ENCODE data around the gene NPB.

GRCh38 chr17:81911277-81911961, 9.4 kb downstream of the NPB start, which contains the start of gene PCYT2:
- TF ChIP-seq RAD21 (IDR thresholded peaks at IDR 0.05; ENCODE audit: low read depth), result no peak
- TF ChIP-seq TAF1 (IDR thresholded peaks at IDR 0.05; ENCODE audit: low read depth), result no peak
- TF ChIP-seq TCF12 (IDR thresholded peaks at IDR 0.05; ENCODE audit: low read depth), result no peak
- no peak for TF ChIP-seq YY1 (IDR thresholded peaks at IDR 0.05; ENCODE audit: low read depth)
- TF ChIP-seq EP300 (IDR thresholded peaks at IDR 0.05; ENCODE audit: borderline replicate concordance), result no peak
- TF ChIP-seq CREB1 (IDR thresholded peaks at IDR 0.05; ENCODE audit: low read depth), result no peak
- no peak for TF ChIP-seq CEBPB (IDR thresholded peaks at IDR 0.05)
- peak; percentile 39; the same call in 1 of the 2 replicates for TF ChIP-seq EGR1 (IDR thresholded peaks at IDR 0.05)
- no peak for TF ChIP-seq REST (IDR thresholded peaks at IDR 0.05; ENCODE audit: low read depth)
- TF ChIP-seq TEAD4 (IDR thresholded peaks at IDR 0.05), result no peak
- no peak for TF ChIP-seq FOXM1 (IDR thresholded peaks at IDR 0.05; ENCODE audit: borderline replicate concordance, low read depth)
- TF ChIP-seq MAX (IDR thresholded peaks at IDR 0.05), result peak; percentile 8; the same call in 1 of the 2 replicates
- no peak for TF ChIP-seq ZBTB7A (IDR thresholded peaks at IDR 0.05; ENCODE audit: low read depth)

Data from Ishikawa (cell line).